CD14-positive monocyte (primary cell): Measurements from ENCODE around the gene CABP1. TPM values are rescaled to one million over a fixed set of nuclear protein-coding genes. Genes with fewer than 3 reads are reported as not detected.

ENCODE experiments used
- DNase-seq, 3 donors: peaks; one replicate each; pipeline ENCODE4 v3.0.0-alpha.2; 2011 to 2022
- H2AFZ ChIP-seq: 2 replicates; pipeline ENCODE4 v1.6.0; 2012; ENCODE audit warnings: mild to moderate bottlenecking, low read depth, low read length, inconsistent platforms; ENCODE audit not compliant: insufficient read depth, poor library complexity, severe bottlenecking
- H3K27ac ChIP-seq, 2 donors: 1 replicate in 1 of 2; 2 replicates in 1 of 2; pipeline ENCODE4 v1.5.1; 2012 to 2013; ENCODE audit warnings: low read length in 2 of 2, control low read depth in 1 of 2, inconsistent platforms in 1 of 2, low read depth in 1 of 2, mild to moderate bottlenecking in 1 of 2
- H3K27me3 ChIP-seq, 2 donors: one replicate each; pipeline versions ENCODE4 v1.6.0 to v1.6.1; 2011 to 2013; ENCODE audit warnings: low read length in 2 of 2; ENCODE audit not compliant: control insufficient read depth in 2 of 2, insufficient read depth in 2 of 2
- H3K36me3 ChIP-seq, 2 donors: replicated peaks in 1 of 2; 1 replicate in 1 of 2; 2 replicates in 1 of 2; pipeline versions ENCODE4 v1.5.1 to v1.6.1; 2012 to 2013; ENCODE audit warnings: low read length in 2 of 2, control low read depth in 1 of 2, inconsistent platforms in 1 of 2, mild to moderate bottlenecking in 1 of 2; ENCODE audit not compliant: insufficient read depth in 2 of 2, control insufficient read depth in 1 of 2
- H3K4me1 ChIP-seq, 2 donors: 1 replicate in 1 of 2; 2 replicates in 1 of 2; pipeline versions ENCODE4 v1.5.1 to v1.6.1; 2012 to 2013; ENCODE audit warnings: low read length in 2 of 2, control low read depth in 1 of 2, inconsistent platforms in 1 of 2, mild to moderate bottlenecking in 1 of 2, moderate library complexity in 1 of 2; ENCODE audit not compliant: insufficient read depth in 2 of 2, control insufficient read depth in 1 of 2
- H3K4me2 ChIP-seq: replicated peaks from 2 replicates; pipeline ENCODE3; 2012; ENCODE audit warnings: low read length, moderate library complexity, mild to moderate bottlenecking; ENCODE audit not compliant: poor library complexity, severe bottlenecking; ENCODE audit errors: extremely low read depth
- H3K4me3 ChIP-seq, 3 experiments: fragments of 200-600 bp in 1 of 3; sonication (generic) in 1 of 3; replicated peaks in 1 of 3; 1 replicate in 2 of 3; 2 replicates in 1 of 3; pipeline ENCODE4 v1.5.1; 2011 to 2013; ENCODE audit warnings: low read length in 3 of 3, mild to moderate bottlenecking in 3 of 3, control low read depth in 2 of 3, low read depth in 2 of 3, inconsistent platforms in 1 of 3, moderate library complexity in 1 of 3
- H3K79me2 ChIP-seq: 2 replicates; pipeline ENCODE4 v1.6.0; 2012; ENCODE audit warnings: mild to moderate bottlenecking, control low read depth, inconsistent platforms, low read length, moderate library complexity; ENCODE audit not compliant: insufficient read depth
- H3K9ac ChIP-seq: 2 replicates; pipeline ENCODE4 v1.6.0; 2017; ENCODE audit warnings: low read length, mild to moderate bottlenecking; ENCODE audit not compliant: insufficient read depth, poor library complexity, severe bottlenecking
- H3K9me3 ChIP-seq, 2 donors: replicated peaks in 1 of 2; 1 replicate in 1 of 2; 2 replicates in 1 of 2; pipeline versions ENCODE4 v1.5.1 to v1.6.1; 2012 to 2013; ENCODE audit warnings: low read length in 2 of 2, control low read depth in 1 of 2; ENCODE audit not compliant: control insufficient read depth in 1 of 2, insufficient read depth in 1 of 2
- H4K20me1 ChIP-seq: 2 replicates; pipeline ENCODE4 v1.6.0; 2012; ENCODE audit warnings: mild to moderate bottlenecking, low read length, control low read depth, moderate library complexity; ENCODE audit not compliant: insufficient read depth
- H3K27ac Mint-ChIP-seq, 7 donors: one replicate each; pipeline ENCODE4 v1.8.0; 2020; ENCODE audit warnings: mild to moderate bottlenecking in 7 of 7, mixed read lengths in 7 of 7, moderate library complexity in 6 of 7, inconsistent platforms in 2 of 7
- H3K27me3 Mint-ChIP-seq, 3 donors: one replicate each; pipeline ENCODE4 v1.8.0; 2021 to 2022; ENCODE audit warnings: low read depth in 3 of 3, mild to moderate bottlenecking in 3 of 3, mixed read lengths in 3 of 3, moderate library complexity in 3 of 3, inconsistent platforms in 1 of 3
- H3K36me3 Mint-ChIP-seq, 2 donors: one replicate each; pipeline ENCODE4 v1.8.0; 2020; ENCODE audit warnings: mixed read lengths in 2 of 2, inconsistent platforms in 1 of 2, mild to moderate bottlenecking in 1 of 2
- H3K4me1 Mint-ChIP-seq: one replicate; pipeline ENCODE4 v1.8.0; 2020; ENCODE audit warnings: mild to moderate bottlenecking, mixed read lengths
- H3K4me3 Mint-ChIP-seq, 2 donors: one replicate each; pipeline ENCODE4 v1.8.0; 2020; ENCODE audit warnings: mild to moderate bottlenecking in 2 of 2, mixed read lengths in 2 of 2, moderate library complexity in 1 of 2
- H3K9me3 Mint-ChIP-seq, 7 donors: one replicate each; pipeline ENCODE4 v1.8.0; 2020 to 2022; ENCODE audit warnings: mixed read lengths in 7 of 7, mild to moderate bottlenecking in 6 of 7, moderate library complexity in 6 of 7, inconsistent platforms in 2 of 7
- CTCF ChIP-seq: fragments of 200-600 bp; IDR thresholded peaks from one replicate; pipeline ENCODE4 v1.8.0; 2022; ENCODE audit warnings: antibody characterized with exemption, mild to moderate bottlenecking
- whole genome bisulfite sequencing: methylation state at CpG from one replicate; pipeline ENCODE4 v1.1.5; 2013; ENCODE audit warnings: missing lambda C conversion rate; ENCODE audit not compliant: insufficient coverage; 5-methylcytosine and 5-hydroxymethylcytosine counted together
- intact Hi-C, 2 donors: fragments of 100-400 bp; cut with micrococcal nuclease; formaldehyde crosslinking; loops; one replicate each; pipeline versions ENCODE4 v1.15.0 to v1.15.1; 2023
- polyA plus RNA-seq, 3 donors: library from polyadenylated mRNA; depleted of rRNA in 1 of 3; unstranded in 2 of 3; stranded (reverse) in 1 of 3; fragments of 300-500 nt in 2 of 3; fragments of >200 nt in 1 of 3; fragmentation: Illumina TruSeq in 2 of 3; gene quantifications; 1 replicate in 2 of 3; 2 replicates in 1 of 3; pipeline ENCODE4 v1.2.3, GENCODE V29; 2012 to 2021

Gene CABP1
- polyA plus RNA-seq, 3 donors: 0.19 to 0.43 TPM; not detected in 1

- WGBS: 18% methylated on average over 2 of the region's 8 CpGs
- H4K20me1 ChIP-seq: no peaks in the 10 kb centered on the region
- Mint-ChIP-seq H3K27ac (no peak overlapping the region), H3K36me3 (no peaks in the 10 kb centered on the region), H3K9me3 (peaks cover 0 to 12% (median 1%) of the 10 kb centered on the region in 7 donors), H3K4me1 (no peaks in the 10 kb centered on the region), H3K4me3 (no peak overlapping the region), H3K27me3 (peaks cover 9 to 31% (median 10%) of the 10 kb centered on the region in 3 donors)
- no peak for DNase-seq
- no peak overlapping the region for H3K9ac ChIP-seq
- TF ChIP-seq CTCF: no peak
- H3K4me1 ChIP-seq: no peaks in the 10 kb centered on the region
- intact Hi-C loops: loop anchor here in 1 of 2 donors (2.0 kb wide), 1 partner anchor 26 kb away; no protein-coding TSS in a partner anchor
- H3K36me3 ChIP-seq: no peaks in the 10 kb centered on the region
- H3K9me3 ChIP-seq: no peaks in the 10 kb centered on the region
- no peak overlapping the region for H3K27ac ChIP-seq
- no peaks in the 10 kb centered on the region for H3K79me2 ChIP-seq
- H2AFZ ChIP-seq: no peak overlapping the region
- no peak overlapping the region for H3K4me2 ChIP-seq
- H3K27me3 ChIP-seq: peaks cover 3 to 8% of the 10 kb centered on the region in 2 donors
- H3K4me3 ChIP-seq: no peak overlapping the region
Observed at GRCh38 chr12:120618954-120619615, 21.3 kb upstream of the CABP1 start.

GRCh38 chr12:120620624-120621023, 19.8 kb upstream of the CABP1 start:
- Histone ChIP-seq H3K27ac (no peak overlapping the region), H2AFZ (no peak overlapping the region), H3K9ac (no peak overlapping the region), H3K79me2 (no peaks in the 10 kb centered on the region), H3K4me3 (no peak overlapping the region), H3K27me3 (peaks cover 3 to 8% of the 10 kb centered on the region in 2 donors), H4K20me1 (no peaks in the 10 kb centered on the region), H3K4me1 (no peaks in the 10 kb centered on the region), H3K36me3 (no peaks in the 10 kb centered on the region), H3K4me2 (no peak overlapping the region), H3K9me3 (no peaks in the 10 kb centered on the region)
- peaks cover 0 to 12% (median 1%) of the 10 kb centered on the region in 7 donors for H3K9me3 Mint-ChIP-seq
- DNase-seq: no peak
- no peaks in the 10 kb centered on the region for H3K36me3 Mint-ChIP-seq
- H3K27ac Mint-ChIP-seq: no peak overlapping the region
- TF ChIP-seq CTCF: no peak
- 100% methylated on average over 1 of the region's 2 CpGs for WGBS
- intact Hi-C loops: no loop called here
- H3K4me1 Mint-ChIP-seq: no peaks in the 10 kb centered on the region
- H3K4me3 Mint-ChIP-seq: no peak overlapping the region
- H3K27me3 Mint-ChIP-seq: peaks cover 9 to 31% (median 10%) of the 10 kb centered on the region in 3 donors
